Measurements from ENCODE around the gene CATSPER2.
"Not testable (repeated sequence)": the region's sequence is repeated elsewhere in the genome, so short reads cannot be mapped to it uniquely, and the experiment has no call there.

- TF ChIP-seq CTCF, POLR2A (IDR thresholded peaks at IDR 0.05): not testable (repeated sequence)
Measured at GRCh38 chr15:43674175-43674574, 25.5 kb upstream of the CATSPER2 start.

Measured in body of pancreas (tissue), 4 donors.